Lung (tissue), 12 donors: Measurements from ENCODE around the gene ADAMTS7. TPM values are rescaled to one million over a fixed set of nuclear protein-coding genes. Genes with fewer than 3 reads are reported as not detected.

Experiments used
- ATAC-seq: fragments of 200-7000 bp; cut with Tn5 transposase; one replicate; pipeline ENCODE4 v1.9.1; 2020; ENCODE audit warnings: moderate number of reproducible peaks; ENCODE audit not compliant: insufficient read depth, low FRiP score
- DNase-seq, 3 donors: peaks; one replicate each; pipeline ENCODE4 v3.0.0-alpha.2; 2013 to 2017
- H3K27ac ChIP-seq, 2 donors: one replicate each; pipeline ENCODE4 v1.5.1; 2013; ENCODE audit warnings: mild to moderate bottlenecking in 2 of 2, moderate library complexity in 2 of 2, control low read depth in 1 of 2, inconsistent platforms in 1 of 2, low read depth in 1 of 2, low read length in 1 of 2
- H3K27me3 ChIP-seq, 3 donors: one replicate each; pipeline ENCODE4 v1.5.1; 2013; ENCODE audit warnings: low read length in 2 of 3; ENCODE audit not compliant: control insufficient read depth in 3 of 3, insufficient read depth in 3 of 3
- H3K36me3 ChIP-seq, 4 donors: one replicate each; pipeline ENCODE4 v1.5.1; 2013; ENCODE audit warnings: low read length in 4 of 4, mild to moderate bottlenecking in 1 of 4, moderate library complexity in 1 of 4; ENCODE audit not compliant: control insufficient read depth in 4 of 4, insufficient read depth in 4 of 4
- H3K4me1 ChIP-seq, 5 donors: one replicate each; pipeline ENCODE4 v1.5.1; 2013; ENCODE audit warnings: low read length in 5 of 5, mild to moderate bottlenecking in 2 of 5, moderate library complexity in 1 of 5; ENCODE audit not compliant: control insufficient read depth in 5 of 5, insufficient read depth in 5 of 5
- H3K4me3 ChIP-seq: one replicate; pipeline ENCODE4 v1.5.1; 2013; ENCODE audit warnings: mild to moderate bottlenecking, control low read depth, moderate library complexity
- H3K9ac ChIP-seq, 2 donors: one replicate each; pipeline ENCODE4 v1.5.1; 2013; ENCODE audit warnings: low read length in 2 of 2, control low read depth in 1 of 2; ENCODE audit not compliant: insufficient read depth in 1 of 2
- H3K9me3 ChIP-seq, 4 donors: one replicate each; pipeline ENCODE4 v1.5.1; 2013; ENCODE audit warnings: low read length in 3 of 4, mild to moderate bottlenecking in 1 of 4, moderate library complexity in 1 of 4; ENCODE audit not compliant: control insufficient read depth in 4 of 4, insufficient read depth in 3 of 4
- CTCF ChIP-seq: IDR thresholded peaks from 2 replicates; pipeline ENCODE4 v1.5.1; 2012; ENCODE audit warnings: mild to moderate bottlenecking; ENCODE audit errors: control extremely low read depth, extremely low read depth
- WGBS, 2 donors: extraction: QIAGEN DNeasy Blood & Tissue Kit; methylation state at CpG; one replicate each; pipeline ENCODE4 v1.1.7; 2013; 5-methylcytosine and 5-hydroxymethylcytosine counted together
- polyA plus RNA-seq, 2 donors: library from polyadenylated mRNA; stranded (reverse); fragments of 200-250 nt; gene quantifications; one replicate each; pipeline ENCODE4 v1.2.1, GENCODE V29; 2013
- total RNA-seq, 2 donors: library from RNA; depleted of rRNA in 1 of 2; stranded (reverse); fragments of >200 nt in 1 of 2; gene quantifications; one replicate each; pipeline ENCODE4 v1.2.1, GENCODE V29; 2014 to 2021
- donor health status: control.
- donor health status: control.
- donor health status: Bipolar disorder and iron deficiency.
- donor health status: healthy.
- donor health status: DM: yes; HTN: yes; CAD: no.

Gene ADAMTS7
- total and polyA plus RNA-seq, 4 donors: 3.3 to 13.1 (median 5.2) TPM

DNA sequence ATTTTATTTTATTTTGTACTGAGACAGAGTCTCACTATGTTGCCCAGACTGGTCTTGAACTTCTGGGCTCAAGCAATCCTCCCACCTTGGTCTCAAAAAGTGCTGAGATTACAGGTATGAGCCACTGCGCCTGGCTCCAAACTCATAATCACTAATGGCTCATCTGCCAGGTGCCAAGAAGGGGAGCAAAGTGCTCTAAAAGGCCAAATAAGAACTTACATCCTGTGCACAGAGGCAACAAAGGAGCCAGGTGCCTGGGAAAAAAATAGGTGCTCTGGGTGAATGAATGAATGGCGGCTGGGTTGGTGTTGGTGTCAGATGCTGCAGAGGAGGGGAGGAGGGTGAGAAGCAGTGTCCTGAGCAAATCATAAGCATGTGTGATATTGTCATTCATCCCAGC, 25.9 kb upstream of the ADAMTS7 start:
- ATAC-seq: no peak
- WGBS, 2 donors: 49 to 50% methylated on average over 2 of the region's 2 CpGs
- no peak for TF ChIP-seq CTCF

GRCh38 chr15:78836333-78836732, 25.1 kb upstream of the ADAMTS7 start:
- DNase-seq: no peak
- H3K36me3 ChIP-seq: no peaks in the 10 kb centered on the region
- 92% methylated on average over 1 of the region's 1 CpG for whole genome bisulfite sequencing, 2 donors
- H3K27me3 ChIP-seq: no peaks in the 10 kb centered on the region
- no peak for ATAC-seq
- H3K4me1 ChIP-seq: peaks cover 0 to 9% (median 0%) of the 10 kb centered on the region in 5 donors
- H3K9me3 ChIP-seq: peaks cover 0 to 2% (median 0%) of the 10 kb centered on the region in 4 donors
- no peak overlapping the region for H3K9ac ChIP-seq
- H3K27ac ChIP-seq: no peak overlapping the region
- H3K4me3 ChIP-seq: no peak overlapping the region
- no peak for TF ChIP-seq CTCF

More for the DNA sequence above, 25.9 kb upstream of the ADAMTS7 start:
- Histone ChIP-seq H3K36me3 (no peaks in the 10 kb centered on the region), H3K9ac (no peak overlapping the region), H3K27me3 (no peaks in the 10 kb centered on the region), H3K9me3 (peaks cover 0 to 2% (median 0%) of the 10 kb centered on the region in 4 donors), H3K27ac (no peak overlapping the region), H3K4me3 (no peak overlapping the region), H3K4me1 (peaks cover 0 to 10% (median 0%) of the 10 kb centered on the region in 5 donors)
- no peak for DNase-seq

DNA sequence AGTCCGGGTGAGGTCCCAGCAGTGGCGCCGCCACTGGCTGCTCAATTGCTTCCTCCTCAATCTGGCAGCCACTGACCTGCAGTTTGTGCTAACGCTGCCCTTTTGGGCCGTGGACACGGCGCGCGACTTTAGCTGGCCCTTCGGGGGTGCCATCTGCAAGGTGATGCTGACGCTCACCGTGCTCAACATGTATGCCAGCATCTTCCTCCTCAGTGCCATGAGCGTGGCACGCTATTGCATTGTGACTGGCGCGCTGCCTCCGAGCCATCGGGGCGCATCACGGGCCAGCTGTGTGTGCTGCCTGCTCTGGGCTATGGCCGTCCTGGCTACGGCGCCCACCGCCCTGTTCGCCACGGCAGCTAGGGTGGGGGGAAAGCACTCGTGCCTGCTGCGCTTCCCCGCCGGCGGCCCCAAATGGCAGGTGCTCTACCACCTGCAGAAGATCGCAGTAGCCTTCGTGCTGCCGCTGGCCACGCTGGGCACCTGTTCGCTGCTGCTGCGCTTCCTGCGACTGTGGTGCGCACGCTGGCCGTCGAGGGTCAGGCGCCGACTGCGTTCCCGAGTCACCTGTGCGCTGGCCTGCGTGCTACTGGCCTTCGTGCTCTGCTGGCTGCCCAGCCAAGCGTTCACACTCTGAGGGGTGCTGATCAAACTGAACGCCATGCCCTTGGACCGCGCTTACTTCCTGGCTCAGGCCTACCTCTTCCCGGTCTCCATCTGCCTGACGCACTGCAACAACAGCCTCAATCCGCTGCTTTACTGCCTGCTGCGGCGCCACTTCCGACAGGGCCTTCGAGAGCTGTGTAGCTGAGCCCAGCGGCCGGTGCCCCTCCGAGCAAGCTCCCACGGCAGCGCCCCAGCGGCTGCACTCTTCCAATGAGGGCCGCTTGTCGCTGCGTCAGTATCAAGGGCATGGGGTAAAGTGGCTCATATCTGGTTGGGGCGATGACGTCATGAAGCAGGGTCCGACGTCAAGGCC, 20.3 kb upstream of the ADAMTS7 start:
- H3K36me3 ChIP-seq: no peaks in the 10 kb centered on the region
- TF ChIP-seq CTCF: no peak
- no peaks in the 10 kb centered on the region for H3K27me3 ChIP-seq
- H3K9me3 ChIP-seq: peaks cover 0 to 4% (median 0%) of the 10 kb centered on the region in 4 donors
- ATAC-seq: no peak
- no peak overlapping the region for H3K27ac ChIP-seq
- peaks cover 0 to 10% (median 0%) of the 10 kb centered on the region in 5 donors for H3K4me1 ChIP-seq
- H3K4me3 ChIP-seq: no peak overlapping the region
- DNase-seq: no peak
- WGBS, 2 donors: 79 to 88% methylated on average over 70 to 73 of the region's 73 CpGs
- H3K9ac ChIP-seq: no peak overlapping the region
